GM21619 (cell line): ENCODE results near the gene DTD1.
A peak's percentile ranks its signal among the peaks of the same experiment; 100 is the strongest.

Experiments used
- ATAC-seq: cut with Tn5 transposase; IDR thresholded peaks from one replicate; pipeline ENCODE4 v1.9.1; 2021; ENCODE audit not compliant: unreplicated experiment

The DTD1 gene, protein sequence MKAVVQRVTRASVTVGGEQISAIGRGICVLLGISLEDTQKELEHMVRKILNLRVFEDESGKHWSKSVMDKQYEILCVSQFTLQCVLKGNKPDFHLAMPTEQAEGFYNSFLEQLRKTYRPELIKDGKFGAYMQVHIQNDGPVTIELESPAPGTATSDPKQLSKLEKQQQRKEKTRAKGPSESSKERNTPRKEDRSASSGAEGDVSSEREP

DNA sequence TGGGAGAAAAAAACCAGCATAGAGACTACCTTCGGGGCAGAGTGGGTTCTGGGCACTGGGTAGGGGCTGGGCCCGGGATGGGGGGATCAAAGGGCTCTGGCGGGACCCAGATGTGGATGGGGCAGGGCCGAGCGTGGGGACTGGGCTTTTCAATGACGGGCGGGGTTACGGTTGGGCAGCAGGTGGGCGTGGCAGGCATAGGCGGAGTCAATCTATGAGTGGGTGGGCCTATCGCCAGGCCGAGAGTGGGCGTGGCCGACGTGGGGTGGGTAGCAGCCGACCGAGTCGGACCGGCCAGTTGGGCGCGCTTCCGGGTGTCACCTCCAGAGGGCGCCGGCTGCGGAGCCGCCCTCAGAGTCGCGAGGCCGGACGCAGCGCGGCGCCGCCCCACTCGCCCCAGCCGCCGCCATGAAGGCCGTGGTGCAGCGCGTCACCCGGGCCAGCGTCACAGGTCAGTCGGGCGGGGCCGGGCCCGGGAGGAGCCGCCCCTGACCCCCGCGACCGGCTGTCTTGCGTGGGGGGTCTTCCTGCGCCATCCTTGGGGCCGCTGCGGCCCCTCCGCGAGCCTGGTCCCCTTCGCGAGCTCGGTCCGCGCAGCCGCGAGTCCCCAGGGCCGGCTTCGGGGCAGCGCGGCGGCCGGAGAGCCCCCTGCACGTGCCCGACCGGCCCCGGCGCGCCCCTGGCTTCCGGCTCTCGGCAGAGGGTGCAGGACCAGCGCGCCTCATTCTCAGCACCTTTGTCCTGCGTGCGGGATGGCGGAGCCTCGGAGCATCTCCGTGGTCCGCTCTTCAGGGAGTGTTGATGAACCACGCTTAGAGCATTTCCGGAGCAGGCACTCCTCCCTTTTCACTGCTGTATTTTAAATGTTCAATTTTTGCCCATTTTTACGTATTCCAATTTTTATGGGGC is at the start of gene DTD1:
DTD1 (plus strand) TSS at position 390 of the 909 bp plus-strand sequence; CDS start at position 409, 19 bp downstream.
- ATAC-seq: peak; percentile 92

DNA sequence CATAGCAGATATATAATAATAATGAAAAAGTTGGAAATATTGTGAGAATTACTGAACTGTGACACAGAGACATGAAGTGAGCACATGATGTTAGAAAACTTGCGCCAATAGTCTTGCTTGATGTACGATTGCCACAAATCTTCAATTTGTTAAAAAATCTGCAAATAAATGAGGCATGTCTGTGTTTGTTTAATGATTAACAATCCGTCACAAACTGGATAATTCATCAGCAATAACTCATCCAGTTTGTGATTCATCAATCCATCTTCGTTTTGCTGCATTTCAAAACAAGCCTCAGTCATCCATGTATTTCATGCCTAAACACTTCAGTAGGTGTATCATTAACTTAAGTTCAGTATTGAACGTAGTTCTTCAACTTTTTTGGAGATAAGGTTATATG is 46.1 kb upstream of the DTD1 start:
- no peak for ATAC-seq

DNA sequence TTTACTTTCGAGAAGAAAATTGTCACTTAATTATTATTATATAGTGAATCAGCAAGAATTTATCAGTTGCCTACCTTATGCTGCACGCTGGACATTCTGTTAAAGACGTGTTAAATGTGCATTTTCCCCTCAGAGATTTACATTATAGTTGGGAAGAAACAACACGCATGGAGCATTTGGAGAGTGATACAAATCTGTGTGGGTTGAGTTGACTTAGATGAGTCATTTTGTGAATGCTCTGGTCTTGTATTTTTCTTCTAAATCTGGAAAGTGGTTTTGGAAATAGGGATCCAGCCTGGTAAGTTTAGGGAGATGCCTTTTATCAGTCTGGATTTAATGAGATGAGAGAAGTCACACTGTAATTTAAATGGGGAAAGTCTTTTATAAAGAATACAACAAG is 44.6 kb upstream of the DTD1 start:
- ATAC-seq: no peak

DNA sequence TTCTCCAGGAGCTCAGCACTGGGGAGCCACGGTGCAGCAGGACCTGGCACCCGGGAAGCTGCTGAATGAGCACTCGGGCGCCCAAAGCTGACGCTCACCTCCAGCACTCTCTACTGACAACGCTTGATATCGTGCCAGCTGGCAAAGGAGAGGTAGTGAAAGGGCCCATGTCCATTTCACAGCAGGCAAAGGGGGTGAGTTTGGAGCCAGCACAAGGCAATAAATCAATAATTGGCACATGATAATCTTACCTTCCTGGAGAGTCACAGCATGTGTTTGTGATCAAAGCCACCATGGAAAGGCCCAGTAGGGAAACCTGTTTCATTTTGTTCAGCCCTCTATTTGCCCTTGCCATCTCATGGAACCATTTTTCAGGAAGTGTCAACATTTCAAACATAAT is 43.9 kb upstream of the DTD1 start:
- no peak for ATAC-seq

DNA sequence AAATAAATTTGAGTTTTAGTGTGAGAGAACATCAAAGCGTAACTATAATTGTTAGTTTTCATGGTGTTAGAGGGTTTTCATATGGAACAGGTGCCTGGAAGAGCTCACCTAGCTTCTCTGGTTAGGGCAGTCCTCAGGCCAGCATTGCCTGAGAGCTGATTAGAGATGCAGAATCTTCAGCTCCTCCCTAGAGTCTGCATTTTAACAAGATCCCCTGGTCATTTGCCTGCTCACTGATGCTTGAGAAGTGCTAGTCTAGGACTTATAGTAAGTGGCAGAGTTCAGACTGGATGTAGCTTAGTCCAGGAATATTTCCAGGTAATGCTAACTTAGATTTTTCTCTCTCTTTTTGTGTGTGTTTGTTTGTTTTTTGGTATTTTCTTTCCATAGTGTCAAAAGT is 42.3 kb upstream of the DTD1 start:
- ATAC-seq: no peak

DNA sequence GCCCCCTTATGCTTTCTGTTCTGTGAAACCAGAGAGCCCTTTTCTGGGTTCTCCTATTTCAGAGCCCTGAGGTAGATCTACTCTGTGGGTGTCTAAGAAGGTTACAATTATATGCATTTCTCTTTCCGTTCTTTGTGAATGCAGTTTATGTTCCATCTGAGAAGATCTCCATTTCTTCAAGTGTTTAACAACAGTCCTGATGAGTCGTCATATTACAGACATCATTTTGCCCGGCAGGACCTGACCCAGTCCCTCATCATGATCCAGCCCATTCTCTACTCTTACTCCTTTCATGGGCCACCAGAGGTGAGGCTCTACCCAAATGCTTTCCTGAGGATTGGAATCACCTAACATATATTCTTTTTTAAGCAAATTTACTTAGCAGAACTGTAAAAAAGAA is 39.4 kb upstream of the DTD1 start:
- no peak for ATAC-seq

DNA sequence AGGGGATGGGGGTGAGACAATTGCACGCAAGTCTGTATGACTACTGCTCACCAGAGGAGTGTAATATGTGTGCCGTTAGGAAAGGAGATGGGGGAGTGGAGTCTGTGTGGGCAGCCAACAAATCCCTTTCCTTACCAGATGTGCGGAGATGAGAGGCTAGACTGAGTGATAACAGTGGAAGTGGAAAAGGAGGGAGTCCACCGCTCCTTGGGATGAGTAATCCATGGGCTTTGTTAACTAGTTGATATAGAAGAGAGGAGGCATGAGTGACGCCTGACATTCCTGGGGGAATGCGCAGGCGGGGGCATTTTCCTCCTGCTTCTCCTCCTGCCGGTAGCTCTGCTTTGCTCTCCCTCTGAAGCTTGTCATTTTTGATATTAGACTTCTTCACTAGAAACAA is 34.1 kb upstream of the DTD1 start:
- ATAC-seq: no peak

DNA sequence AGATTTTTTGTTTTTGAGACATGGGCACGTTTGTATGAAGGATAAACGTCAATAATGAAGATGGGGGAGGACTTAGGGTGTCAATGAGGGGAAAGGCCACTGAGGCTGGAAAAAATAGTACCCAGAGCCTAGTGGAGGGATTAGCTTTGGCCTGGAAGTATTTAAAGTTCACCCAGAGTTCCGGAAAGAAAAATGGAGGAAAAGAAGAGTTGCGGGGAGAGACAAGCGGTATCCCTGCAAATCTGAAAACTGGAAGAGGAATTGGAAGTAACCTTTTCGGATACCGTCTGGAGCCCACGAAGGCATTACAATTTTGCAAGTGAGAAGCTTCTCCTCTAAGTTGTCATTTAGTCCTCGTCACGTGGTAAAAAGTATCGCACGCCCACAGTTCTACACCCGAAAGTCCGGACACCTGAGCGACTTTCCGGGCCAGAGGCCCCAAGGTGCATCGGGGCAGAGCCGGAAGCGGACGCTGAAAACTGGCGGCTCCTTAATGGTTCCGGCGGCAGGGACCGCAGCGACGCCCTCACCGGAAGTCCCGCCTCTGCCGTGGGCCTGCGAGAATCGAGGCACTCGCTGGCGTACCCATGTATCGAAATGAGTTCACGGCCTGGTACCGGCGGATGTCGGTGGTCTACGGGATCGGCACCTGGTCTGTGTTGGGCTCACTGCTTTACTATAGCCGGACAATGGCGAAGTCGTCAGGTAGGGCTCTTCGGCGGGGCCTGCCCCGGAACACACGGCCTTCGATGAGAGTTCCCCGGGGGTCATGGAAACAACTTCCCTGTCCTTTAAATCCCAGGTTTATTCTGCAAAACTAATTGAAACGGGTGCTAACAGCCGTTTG is 20.7 kb upstream of the DTD1 start, which contains the start of gene SMIM26:
SMIM26 (plus strand) TSS at position 541 of the 847 bp plus-strand sequence; CDS start at position 588, 47 bp downstream.
- peak; percentile 99 for ATAC-seq

DNA sequence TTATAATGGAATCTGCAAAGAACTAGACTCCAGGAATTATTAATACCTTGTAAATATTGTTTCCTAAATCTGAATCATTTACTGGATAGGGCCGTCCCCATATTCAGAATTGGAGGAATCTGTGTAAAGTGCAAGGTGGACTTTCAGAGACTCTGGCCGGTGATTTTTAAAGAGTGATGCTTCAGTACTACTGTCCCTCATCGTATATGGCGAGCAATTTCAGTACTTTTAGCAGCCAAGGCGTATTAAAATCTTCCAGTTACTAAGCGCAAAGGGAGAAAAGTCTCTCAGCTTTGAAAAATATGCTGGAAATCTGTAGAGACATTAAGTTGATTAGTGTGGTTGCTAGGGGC is 20.1 kb upstream of the DTD1 start:
- ATAC-seq: no peak

DNA sequence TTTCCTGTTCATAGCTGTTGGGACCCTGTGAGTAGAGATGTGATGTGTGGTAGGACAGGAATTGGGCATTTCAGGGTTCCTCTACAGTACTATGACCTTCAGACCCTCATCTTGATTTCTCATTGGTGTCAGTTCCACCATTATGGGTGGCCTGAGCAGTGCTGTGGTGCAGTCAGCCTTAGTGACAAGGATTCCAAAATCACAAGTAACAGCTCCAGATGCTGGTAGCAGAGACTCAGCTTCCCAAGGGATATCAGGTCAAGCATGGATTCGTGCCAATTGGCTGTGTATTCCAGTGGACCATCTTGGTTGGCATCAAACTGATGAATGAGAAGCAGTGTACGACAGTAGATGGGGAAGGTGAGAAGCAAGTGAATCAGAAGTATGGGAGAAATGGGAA is 16.8 kb upstream of the DTD1 start:
- ATAC-seq: no peak

DNA sequence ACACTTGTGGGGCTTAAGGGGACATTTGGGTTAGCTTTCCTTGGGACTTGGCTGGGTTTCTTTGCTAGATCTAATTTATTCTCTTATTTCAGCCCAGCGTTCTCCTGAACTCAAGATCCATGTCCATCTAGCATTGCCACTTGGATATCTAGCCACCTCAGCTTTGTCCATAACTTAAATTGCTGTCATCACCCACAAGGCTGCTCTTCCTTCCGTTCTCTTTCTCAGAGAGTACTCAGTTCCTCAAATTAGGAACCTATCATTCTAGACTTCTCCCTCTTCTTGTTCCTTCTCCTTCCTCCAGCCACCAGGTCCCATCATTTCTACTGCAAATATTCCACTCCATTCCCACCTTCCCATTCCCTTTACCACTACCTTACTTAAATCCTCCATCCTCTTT is 16.3 kb upstream of the DTD1 start:
- no peak for ATAC-seq

DNA sequence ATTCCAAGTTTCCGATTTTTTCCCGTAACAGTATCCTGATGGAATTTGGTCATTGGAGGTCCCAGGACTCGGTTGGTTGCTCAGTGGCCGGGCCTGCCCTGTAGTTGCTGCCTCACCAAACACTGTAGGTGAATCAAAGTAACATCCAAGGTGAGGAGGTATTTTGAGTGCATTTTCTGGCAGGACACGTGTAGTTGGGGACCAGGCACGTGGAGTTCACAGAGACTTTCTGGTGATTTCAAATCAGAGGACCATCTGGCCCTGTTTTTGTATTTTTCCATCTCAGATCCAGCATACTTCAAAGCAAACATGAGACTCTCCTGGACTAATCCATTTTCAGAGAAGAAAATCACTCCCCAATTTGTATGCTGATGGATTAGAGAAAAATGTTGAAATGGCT is 9.9 kb upstream of the DTD1 start:
- no peak for ATAC-seq

DNA sequence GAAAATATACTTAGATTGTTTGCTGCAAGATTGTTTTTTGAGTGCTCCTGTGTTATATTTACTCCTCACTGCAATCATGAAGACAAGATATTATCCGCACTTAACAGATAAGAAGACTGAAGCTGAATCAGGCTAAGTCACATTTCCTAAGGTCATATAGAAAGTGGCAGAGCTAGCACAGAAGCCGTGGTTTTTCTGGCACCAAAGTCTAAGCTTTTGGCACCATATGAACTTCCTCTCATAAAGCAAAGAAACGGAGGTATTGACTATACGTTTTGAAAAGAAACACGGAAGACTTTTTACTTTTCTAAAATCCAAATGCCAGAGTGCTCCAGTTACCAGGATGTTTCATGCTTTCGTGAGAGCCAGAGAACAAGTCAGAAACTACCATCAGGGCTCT is 9.3 kb upstream of the DTD1 start:
- ATAC-seq: no peak

DNA sequence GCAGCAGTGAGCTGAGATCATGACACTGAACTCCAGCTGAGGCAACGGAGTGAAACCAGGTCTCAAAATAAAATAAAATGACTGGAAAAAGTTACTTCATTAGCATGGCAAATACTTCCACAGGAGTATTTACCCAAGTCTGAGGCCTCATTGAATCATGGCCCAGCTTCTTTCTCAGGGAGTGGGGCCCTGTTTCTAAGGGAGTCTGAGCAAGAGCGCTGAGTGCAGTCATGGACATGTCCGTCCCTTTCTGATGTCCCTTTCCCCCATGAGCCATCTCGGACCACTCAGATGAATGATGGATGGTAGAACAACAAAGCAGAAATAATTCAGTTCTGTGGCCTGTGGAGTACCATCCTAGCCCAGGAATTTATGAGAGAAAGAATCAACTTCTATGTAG is 7.8 kb upstream of the DTD1 start:
- ATAC-seq: no peak

DNA sequence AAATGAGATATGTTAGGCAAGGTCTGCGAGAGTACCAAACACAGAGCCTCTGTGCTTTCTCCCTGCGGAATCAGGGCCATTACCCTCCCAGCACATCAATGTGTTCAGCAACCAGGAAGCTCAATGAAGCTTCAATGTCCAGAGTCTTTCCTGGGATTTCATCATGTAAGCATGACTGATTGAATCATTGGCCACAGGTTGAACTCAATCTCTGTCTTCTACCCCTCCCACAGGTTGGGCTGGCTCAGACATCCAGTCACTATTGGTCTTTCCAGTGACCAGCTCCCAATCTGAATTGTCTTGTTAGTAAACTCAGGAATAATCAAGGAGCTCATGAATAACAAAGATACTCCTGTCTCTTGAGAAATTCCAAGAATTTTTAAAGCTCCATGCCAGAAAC is 2.7 kb upstream of the DTD1 start:
- ATAC-seq: no peak

DNA sequence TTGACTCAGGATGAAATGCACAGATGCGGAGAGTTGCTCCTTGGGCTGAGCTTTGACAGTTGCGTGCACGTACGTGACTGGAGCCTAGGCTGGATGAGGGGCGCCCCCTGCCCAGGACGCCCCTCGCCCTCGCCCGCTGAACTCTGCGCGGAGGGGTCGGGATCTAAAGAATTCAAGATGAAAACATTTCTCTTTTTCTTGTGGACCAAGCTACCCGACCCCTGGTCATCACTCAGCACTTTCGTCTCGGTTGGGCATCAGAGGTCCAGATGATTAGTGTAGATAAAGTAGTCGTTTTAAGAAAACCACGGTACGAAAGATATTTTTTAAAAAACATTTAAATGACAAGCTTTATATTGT is 700 bp downstream of the DTD1 start:
- no peak for ATAC-seq

DNA sequence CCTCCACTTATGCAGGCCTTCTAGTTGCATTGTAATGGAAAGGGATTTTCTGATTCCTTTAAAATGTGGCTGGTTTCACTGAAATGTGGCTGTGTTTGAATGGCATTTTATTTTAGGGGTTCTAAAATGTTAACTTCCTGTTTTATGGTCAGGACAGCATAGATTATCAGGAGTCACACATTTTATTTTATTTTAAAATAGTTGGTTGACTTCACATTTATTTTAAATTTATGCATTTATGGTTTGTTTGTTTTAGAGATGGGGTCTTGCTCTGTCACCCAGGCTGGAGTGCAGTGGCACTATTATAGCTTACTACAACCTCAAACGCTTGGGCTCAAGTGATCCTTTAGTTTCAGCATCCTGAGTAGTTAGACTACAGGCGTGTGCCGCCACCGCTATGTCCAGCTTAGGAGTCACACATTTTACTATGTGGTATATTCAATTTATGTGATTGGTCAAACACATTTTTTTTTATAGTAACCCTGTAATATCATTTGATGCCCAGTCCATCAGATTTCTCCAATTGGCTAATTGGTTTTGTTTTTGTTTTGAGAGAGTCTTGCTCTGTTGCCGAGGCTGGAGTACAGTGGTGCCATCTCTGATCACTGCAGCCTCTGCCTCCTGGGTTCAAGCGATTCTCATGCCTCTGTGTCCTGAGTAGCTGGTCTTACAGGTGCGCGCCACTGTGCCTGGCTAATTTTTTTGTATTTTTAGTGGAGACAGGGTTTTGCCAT is 2.3 kb downstream of the DTD1 start:
- ATAC-seq: no peak

DNA sequence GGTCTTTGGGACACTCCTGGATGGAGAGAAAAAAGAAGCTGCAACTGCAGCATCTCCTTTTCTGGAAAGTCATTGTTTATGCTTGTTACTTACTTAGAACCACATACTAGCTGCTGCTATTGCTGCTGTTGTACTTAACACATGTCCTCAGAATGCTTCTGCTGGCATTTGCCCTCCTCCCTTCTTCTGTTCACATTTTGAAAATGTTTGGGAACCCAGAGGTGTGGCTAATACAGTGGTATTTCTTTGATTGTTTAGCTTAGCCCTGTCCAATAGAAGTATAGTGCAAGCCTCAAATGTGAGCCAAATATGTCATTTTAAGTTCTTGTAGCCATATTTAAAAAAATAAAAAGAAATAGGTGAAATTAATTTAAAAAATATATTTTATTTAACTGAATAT is 8.4 kb downstream of the DTD1 start:
- no peak for ATAC-seq

DNA sequence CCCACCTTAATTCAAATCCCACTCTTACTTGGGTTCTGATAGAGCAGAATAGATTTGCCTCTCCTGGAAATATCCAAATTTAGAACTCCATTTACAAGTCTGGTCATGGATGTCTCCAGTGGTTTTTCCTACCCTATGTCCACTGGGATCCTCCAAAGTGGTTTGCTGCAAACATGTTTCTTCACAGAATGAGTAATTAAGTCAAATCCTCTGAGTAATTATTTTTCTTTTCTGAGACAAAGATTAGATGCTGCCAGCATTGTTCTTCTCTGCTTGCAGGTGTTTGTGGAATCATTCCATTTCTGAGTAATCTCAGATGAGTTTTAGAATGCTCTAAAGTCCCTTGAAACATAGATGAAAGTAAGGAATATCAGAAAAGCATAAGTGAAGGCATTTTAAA is 21.9 kb downstream of the DTD1 start:
- no peak for ATAC-seq

DNA sequence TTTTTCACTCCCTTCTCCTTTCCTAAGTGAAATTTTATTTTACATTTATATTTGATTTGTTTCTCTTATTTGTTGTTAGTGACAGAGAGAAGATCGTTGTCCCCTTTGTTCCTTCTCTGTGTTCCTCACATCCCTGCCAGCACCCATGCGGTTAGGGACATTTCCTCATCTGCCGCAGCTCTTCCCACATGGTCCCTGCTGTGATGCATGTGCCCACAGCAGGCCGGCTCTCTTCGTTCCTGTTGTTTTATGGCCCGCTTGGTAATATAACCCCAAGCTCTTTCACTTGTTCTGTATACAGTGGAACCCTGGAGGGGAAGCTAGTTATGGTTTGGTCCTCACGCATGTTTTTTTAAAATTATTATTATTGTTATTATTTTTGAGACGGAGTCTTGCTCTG is 23.6 kb downstream of the DTD1 start:
- ATAC-seq: no peak

DNA sequence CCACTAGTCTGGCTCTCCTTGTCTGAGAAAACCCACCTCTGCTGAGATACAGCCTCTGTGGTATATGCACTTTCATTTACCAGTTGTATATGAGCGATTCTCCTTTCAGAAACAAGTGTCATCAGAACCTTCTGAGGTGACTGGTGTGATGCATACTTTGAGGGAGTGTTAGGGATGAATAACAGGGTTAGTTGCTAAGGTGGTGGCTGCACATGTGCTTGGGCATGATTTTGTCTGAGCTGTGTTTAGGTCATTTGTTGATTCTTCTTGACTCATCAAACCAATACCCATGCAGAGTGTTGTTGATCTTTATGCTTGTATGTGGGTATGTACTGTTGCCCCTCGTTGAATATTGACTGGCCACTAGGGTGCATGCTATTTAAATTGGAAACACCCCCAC is 25.7 kb downstream of the DTD1 start:
- no peak for ATAC-seq
